ENCODE data around the gene OR1E2.
"Not testable (repeated sequence)": the region's sequence is repeated elsewhere in the genome, so short reads cannot be mapped to it uniquely, and the experiment has no call there.

- TF ChIP-seq POLR2AphosphoS5 (IDR thresholded peaks at IDR 0.05; ENCODE audit: low read depth, low read length); FOXP2 (optimal IDR thresholded peaks at IDR 0.05; ENCODE audit: borderline replicate concordance, extremely low read depth, extremely low read length, insufficient read depth); TAF1 (IDR thresholded peaks at IDR 0.05; ENCODE audit: borderline replicate concordance, insufficient read depth, low read length); SIN3A (IDR thresholded peaks at IDR 0.05; ENCODE audit: borderline replicate concordance, insufficient read depth, low read length): not testable (repeated sequence)
- TF ChIP-seq REST (IDR thresholded peaks at IDR 0.05; ENCODE audit: insufficient read depth in 1 of 2, low read depth in 2 of 2, low read length in 2 of 2) = peak; percentile 76 to 89
Observed at GRCh38 chr17:3433215-3433614, 426 bp downstream of the OR1E2 start.

Data from PFSK-1 (cell line).